Cardiac fibroblast (primary cell): ENCODE measurements around the gene RAPGEF6.

Source experiments
- DNase-seq, 2 donors: peaks; one replicate each; pipeline versions ENCODE4 v3.0.0 to v3.0.0-alpha.2; 2010; ENCODE audit warnings: low read depth in 2 of 2
- H3K4me3 ChIP-seq, 2 donors: replicated peaks in 1 of 2; 1 replicate in 1 of 2; 2 replicates in 1 of 2; pipeline ENCODE4 v1.5.1; 2011; ENCODE audit warnings: low read depth in 2 of 2, low read length in 2 of 2, mild to moderate bottlenecking in 2 of 2, moderate library complexity in 1 of 2
- TF ChIP-seq, protein P1 (sequence below): IDR thresholded peaks from one replicate; pipeline ENCODE4 v1.5.1; 2011; ENCODE audit warnings: low read depth, mild to moderate bottlenecking, low read length, inconsistent platforms

Gene RAPGEF6

DNA sequence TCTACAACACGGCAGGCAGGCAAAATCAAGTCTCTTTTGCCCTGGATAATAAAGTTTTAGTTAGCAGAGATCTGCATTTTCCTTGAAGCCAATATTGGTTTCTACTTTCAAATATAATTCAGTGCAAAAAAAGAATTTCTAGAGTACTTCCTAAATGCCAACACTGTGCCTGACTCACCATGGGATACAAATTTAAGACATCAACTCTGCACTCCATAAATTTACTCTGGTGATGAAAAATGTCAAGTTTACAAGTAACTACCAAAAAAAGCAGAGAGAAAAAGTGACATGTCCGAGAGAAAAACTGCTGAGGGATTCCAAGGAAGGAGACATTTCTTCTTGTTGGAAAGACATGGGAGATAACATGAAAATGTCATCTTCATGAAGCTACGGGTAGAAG, 119.7 kb downstream of the RAPGEF6 start:
- DNase-seq = no peak
- H3K4me3 ChIP-seq = no peak overlapping the region
- TF ChIP-seq, protein P1, sequence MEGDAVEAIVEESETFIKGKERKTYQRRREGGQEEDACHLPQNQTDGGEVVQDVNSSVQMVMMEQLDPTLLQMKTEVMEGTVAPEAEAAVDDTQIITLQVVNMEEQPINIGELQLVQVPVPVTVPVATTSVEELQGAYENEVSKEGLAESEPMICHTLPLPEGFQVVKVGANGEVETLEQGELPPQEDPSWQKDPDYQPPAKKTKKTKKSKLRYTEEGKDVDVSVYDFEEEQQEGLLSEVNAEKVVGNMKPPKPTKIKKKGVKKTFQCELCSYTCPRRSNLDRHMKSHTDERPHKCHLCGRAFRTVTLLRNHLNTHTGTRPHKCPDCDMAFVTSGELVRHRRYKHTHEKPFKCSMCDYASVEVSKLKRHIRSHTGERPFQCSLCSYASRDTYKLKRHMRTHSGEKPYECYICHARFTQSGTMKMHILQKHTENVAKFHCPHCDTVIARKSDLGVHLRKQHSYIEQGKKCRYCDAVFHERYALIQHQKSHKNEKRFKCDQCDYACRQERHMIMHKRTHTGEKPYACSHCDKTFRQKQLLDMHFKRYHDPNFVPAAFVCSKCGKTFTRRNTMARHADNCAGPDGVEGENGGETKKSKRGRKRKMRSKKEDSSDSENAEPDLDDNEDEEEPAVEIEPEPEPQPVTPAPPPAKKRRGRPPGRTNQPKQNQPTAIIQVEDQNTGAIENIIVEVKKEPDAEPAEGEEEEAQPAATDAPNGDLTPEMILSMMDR = no peak

DNA sequence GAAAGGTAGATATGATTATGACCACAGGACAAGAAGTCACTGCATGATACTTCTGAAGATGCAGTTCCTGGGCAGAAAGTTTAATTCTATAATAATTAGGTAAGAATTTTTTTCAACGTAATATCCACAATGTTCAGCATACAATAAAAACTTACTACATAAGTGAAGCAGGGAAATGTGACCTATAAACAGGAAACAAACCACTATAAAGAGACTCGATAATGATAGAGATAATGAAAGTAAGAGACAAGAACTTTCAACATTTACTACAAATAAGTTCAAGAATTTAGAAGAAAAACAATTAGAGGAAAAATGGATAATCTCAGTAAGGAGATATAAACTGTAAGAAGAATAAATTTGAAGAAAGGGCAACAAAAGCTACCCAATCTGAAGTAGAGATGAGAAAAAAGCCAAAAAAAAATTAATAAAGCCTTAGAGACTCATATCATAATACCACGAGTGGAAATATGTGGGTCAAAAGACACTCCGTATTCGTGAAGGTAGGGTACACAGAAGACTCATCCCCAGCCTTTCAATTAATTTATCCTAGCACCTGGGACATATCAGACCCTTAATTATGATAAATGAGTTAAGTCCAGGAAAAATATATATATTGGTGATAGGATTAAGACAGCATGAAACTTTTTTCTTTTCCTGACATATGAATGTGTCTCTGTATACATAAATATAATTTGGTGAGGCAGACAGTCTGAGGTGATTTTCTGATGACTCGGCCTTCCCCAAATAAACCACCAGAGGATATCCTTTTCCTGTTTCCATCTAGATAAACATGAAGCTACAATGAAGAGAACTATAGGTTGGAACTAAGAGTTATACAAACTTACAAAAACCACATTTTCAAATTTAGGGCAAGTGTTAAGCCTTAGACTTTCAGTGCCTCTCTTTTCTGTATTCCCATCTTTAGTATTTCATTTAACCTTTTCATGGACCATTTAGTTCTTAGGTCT, 120.4 kb downstream of the RAPGEF6 start:
- TF ChIP-seq, protein P1 = peak; percentile 19
- no peak overlapping the region for H3K4me3 ChIP-seq
- DNase-seq = peak; percentile 14 to 55

DNA sequence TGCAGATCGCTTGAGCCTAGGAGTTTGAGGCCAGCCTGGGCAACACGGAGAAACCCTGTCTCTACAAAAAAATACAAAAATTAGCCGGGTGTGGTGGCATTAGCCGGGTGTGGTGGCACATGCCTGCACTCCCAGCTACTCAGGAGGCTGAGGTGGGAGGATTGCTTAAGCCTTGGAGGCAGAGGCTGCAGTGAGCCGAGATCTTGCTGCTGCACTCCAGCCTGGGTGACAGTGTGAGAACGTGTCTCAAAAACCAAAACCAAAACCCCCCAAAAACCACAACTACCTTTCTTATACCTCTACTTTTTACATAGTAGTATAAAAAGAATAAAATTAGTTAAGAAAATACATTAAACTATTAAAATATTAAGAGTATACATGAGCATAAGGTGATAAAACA, 121.2 kb downstream of the RAPGEF6 start:
- TF ChIP-seq, protein P1 = no peak
- DNase-seq = no peak
- no peak overlapping the region for H3K4me3 ChIP-seq

DNA sequence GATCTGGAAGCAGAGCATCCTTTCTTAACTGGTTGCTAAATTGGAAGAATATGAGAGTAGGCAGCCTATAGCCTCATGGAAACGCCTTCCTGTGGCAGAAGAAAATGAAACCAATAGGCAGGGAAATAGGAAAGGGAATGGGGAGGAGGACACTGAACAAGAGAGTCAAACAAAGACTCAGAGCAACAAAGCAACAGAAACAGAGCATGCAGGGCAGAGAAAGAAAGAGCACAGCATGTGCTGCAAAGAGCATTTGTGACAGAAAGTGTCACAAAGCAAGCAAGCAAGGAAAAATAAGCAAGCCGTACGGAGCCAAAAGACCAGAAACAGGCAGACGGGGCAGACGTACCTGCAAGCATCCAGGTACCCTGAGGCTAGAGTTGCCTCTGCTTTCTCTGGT, 123.1 kb downstream of the RAPGEF6 start:
- no peak for DNase-seq
- no peak overlapping the region for H3K4me3 ChIP-seq
- TF ChIP-seq, protein P1 = no peak

DNA sequence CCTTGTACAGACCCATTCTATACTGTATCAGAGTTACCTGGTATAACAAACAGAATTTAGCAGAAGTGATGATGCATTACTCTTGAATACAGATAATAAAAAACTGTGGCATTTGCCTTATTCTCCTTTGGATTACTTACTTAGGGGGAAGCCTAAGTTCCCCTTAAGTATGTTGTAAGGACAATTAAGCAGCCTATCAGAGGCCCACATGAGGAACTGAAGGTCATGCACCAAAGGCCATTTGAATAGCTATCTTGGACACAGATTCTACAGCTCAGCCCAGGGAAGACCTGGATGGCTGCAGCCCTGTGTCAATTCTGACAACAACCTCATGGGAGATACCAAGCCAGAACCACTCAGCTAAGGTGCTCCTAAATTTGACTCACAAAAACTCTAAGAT, 125.2 kb downstream of the RAPGEF6 start:
- no peak overlapping the region for H3K4me3 ChIP-seq
- DNase-seq = no peak
- TF ChIP-seq, protein P1 = no peak

DNA sequence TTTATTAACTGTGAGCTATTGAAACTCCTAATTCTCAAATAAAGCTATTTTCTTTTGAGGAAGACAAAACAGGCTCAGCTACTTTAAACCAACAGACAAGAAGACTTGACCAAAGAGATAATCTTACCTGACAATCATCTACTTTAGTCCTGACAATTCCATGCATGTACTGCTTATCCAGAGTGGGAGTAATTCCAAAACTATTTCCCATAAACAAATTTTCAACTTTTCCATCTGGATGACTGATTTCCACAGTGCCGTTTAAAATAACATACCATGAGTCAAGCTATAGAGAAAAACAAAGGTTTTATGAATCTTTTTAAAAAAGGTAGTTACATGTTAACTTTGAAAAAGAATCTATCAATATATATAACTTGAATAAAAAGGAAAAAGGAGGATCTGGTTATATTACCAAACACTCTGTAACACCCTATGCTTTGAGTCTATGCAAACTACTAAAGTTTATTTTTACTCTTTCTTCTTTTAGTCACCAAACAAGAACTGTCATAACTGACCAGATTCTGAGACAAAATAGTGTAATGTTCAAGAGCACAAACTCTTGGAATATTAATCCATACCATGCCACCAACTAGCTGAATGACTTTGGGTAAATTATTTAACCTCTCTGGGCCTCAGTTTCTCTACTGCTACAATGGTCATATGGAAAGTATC, 129.7 kb downstream of the RAPGEF6 start:
- DNase-seq = peak in 1 of 2 donors; percentile 33
- TF ChIP-seq, protein P1 = no peak
- H3K4me3 ChIP-seq = no peak overlapping the region
